Lower lobe of right lung (tissue), 2 donors: Measurements from ENCODE around the gene ACTN1. TPM values are rescaled to one million over a fixed set of nuclear protein-coding genes. Genes with fewer than 3 reads are reported as not detected.

Experiments used
- ATAC-seq, 2 donors: fragments of 200-7000 bp; cut with Tn5 transposase; one replicate each; pipeline ENCODE4 v1.9.1; 2020 to 2022; ENCODE audit warnings: mild to moderate bottlenecking in 2 of 2, moderate library complexity in 2 of 2
- DNase-seq: peaks from one replicate; pipeline ENCODE4 v3.0.0-alpha.2; 2020
- H3K27ac ChIP-seq: fragments of 200-600 bp; one replicate; pipeline ENCODE4 v1.8.0; 2022
- H3K27me3 ChIP-seq: fragments of 200-600 bp; one replicate; pipeline ENCODE4 v1.8.0; 2022; ENCODE audit warnings: low read depth
- H3K36me3 ChIP-seq: fragments of 200-600 bp; one replicate; pipeline ENCODE4 v1.8.0; 2022; ENCODE audit warnings: mild to moderate bottlenecking
- H3K4me1 ChIP-seq: fragments of 200-600 bp; one replicate; pipeline ENCODE4 v1.8.0; 2022
- H3K4me3 ChIP-seq: fragments of 200-600 bp; one replicate; pipeline ENCODE4 v1.8.0; 2022; ENCODE audit warnings: mild to moderate bottlenecking
- H3K9me3 ChIP-seq: fragments of 200-600 bp; one replicate; pipeline ENCODE4 v1.8.0; 2022
- intact Hi-C: fragments of 100-400 bp; cut with DNase I; formaldehyde crosslinking; loops from one replicate; pipeline ENCODE4 v1.11.0; 2022
- total RNA-seq: library from RNA; stranded (reverse); fragmentation: NEBNext Ultra II Directional; extraction: Animal tissue kit (Norgen Biotek cat#: 25700); gene quantifications from one replicate; pipeline ENCODE4 v1.2.1, GENCODE V29; 2021
- TF ChIP-seq, protein P1 (sequence below): fragments of 200-600 bp; IDR thresholded peaks from one replicate; pipeline ENCODE4 v1.8.0; 2022; ENCODE audit warnings: antibody characterized with exemption, mild to moderate bottlenecking
- donor health status: DM: no; HTN: yes; CAD: no; lungs with severe emphysema.

ACTN1 gene
- total RNA-seq, 1 donor from 2014 or later = 124 TPM

GRCh38 chr14:68961781-68962584 is 17.1 kb downstream of the ACTN1 start:
- DNase-seq (no peak), ATAC-seq (no peak)
- Histone ChIP-seq H3K4me3 (no peak overlapping the region), H3K36me3 (no peaks in the 10 kb centered on the region), H3K4me1 (peaks cover 73% of the 10 kb centered on the region), H3K9me3 (no peaks in the 10 kb centered on the region), H3K27ac (no peak overlapping the region), H3K27me3 (no peaks in the 10 kb centered on the region)
- TF ChIP-seq, protein P1, sequence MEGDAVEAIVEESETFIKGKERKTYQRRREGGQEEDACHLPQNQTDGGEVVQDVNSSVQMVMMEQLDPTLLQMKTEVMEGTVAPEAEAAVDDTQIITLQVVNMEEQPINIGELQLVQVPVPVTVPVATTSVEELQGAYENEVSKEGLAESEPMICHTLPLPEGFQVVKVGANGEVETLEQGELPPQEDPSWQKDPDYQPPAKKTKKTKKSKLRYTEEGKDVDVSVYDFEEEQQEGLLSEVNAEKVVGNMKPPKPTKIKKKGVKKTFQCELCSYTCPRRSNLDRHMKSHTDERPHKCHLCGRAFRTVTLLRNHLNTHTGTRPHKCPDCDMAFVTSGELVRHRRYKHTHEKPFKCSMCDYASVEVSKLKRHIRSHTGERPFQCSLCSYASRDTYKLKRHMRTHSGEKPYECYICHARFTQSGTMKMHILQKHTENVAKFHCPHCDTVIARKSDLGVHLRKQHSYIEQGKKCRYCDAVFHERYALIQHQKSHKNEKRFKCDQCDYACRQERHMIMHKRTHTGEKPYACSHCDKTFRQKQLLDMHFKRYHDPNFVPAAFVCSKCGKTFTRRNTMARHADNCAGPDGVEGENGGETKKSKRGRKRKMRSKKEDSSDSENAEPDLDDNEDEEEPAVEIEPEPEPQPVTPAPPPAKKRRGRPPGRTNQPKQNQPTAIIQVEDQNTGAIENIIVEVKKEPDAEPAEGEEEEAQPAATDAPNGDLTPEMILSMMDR = no peak
- intact Hi-C loops = no loop called here

DNA sequence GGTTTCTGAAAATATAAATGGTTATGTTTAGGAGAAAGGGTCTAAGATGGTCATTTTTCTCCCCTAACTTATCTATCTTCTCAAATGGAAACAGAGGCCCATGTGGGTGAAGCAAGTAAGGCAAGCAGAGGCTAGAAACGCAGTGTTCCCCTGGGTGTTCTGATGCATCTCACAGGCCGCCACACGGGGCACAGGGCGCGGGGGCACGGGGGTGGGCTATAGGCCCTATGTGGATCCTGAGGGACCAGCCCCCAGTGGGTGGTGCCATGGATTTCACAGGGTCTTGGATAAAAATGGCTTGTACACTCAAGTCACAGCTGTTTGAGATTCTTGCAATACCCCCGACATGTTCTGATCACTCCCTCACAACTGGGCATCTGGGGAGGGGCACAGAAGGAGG is 17.7 kb downstream of the ACTN1 start:
- DNase-seq = no peak
- TF ChIP-seq, protein P1 = no peak
- H3K4me3 ChIP-seq = no peak overlapping the region
- no peaks in the 10 kb centered on the region for H3K36me3 ChIP-seq
- ATAC-seq = no peak
- H3K27me3 ChIP-seq = no peaks in the 10 kb centered on the region
- intact Hi-C loops = no loop called here
- H3K4me1 ChIP-seq = peaks cover 73% of the 10 kb centered on the region
- no peak overlapping the region for H3K27ac ChIP-seq
- H3K9me3 ChIP-seq = no peaks in the 10 kb centered on the region

GRCh38 chr14:68960123-68960522 is 19.0 kb downstream of the ACTN1 start:
- DNase-seq = no peak
- ATAC-seq = no peak
- H3K27ac ChIP-seq = no peak overlapping the region
- intact Hi-C loops = no loop called here
- H3K9me3 ChIP-seq = no peaks in the 10 kb centered on the region
- peaks cover 73% of the 10 kb centered on the region for H3K4me1 ChIP-seq
- no peak overlapping the region for H3K4me3 ChIP-seq
- H3K36me3 ChIP-seq = no peaks in the 10 kb centered on the region
- H3K27me3 ChIP-seq = no peaks in the 10 kb centered on the region
- TF ChIP-seq, protein P1 = no peak

- H3K27ac ChIP-seq = peak overlapping the region; percentile 33
- intact Hi-C loops = no loop called here
- peak in 1 of 2 donors; percentile 36 for ATAC-seq
- TF ChIP-seq, protein P1 = no peak
- H3K36me3 ChIP-seq = no peaks in the 10 kb centered on the region
- peaks cover 73% of the 10 kb centered on the region for H3K4me1 ChIP-seq
- DNase-seq = no peak
- H3K27me3 ChIP-seq = no peaks in the 10 kb centered on the region
- H3K9me3 ChIP-seq = no peaks in the 10 kb centered on the region
- no peak overlapping the region for H3K4me3 ChIP-seq
Measured at GRCh38 chr14:68959035-68959434, 20.1 kb downstream of the ACTN1 start.

- peak overlapping the region; percentile 33 for H3K27ac ChIP-seq
- H3K4me1 ChIP-seq = peaks cover 74% of the 10 kb centered on the region
- no peak for DNase-seq
- no peaks in the 10 kb centered on the region for H3K27me3 ChIP-seq
- peak in 1 of 2 donors; percentile 39 for ATAC-seq
- intact Hi-C loops = no loop called here
- no peak overlapping the region for H3K4me3 ChIP-seq
- H3K36me3 ChIP-seq = no peaks in the 10 kb centered on the region
- TF ChIP-seq, protein P1 = no peak
- no peaks in the 10 kb centered on the region for H3K9me3 ChIP-seq
Measured at GRCh38 chr14:68958553-68958952, 20.5 kb downstream of the ACTN1 start.
